HG02571 (cell line): ENCODE data around the gene PGBD5.

Source experiments
- ATAC-seq: cut with Tn5 transposase; IDR thresholded peaks from one replicate; pipeline ENCODE4 v1.9.1; 2021; ENCODE audit warnings: mild to moderate bottlenecking, moderate library complexity; ENCODE audit not compliant: unreplicated experiment

Gene PGBD5

DNA sequence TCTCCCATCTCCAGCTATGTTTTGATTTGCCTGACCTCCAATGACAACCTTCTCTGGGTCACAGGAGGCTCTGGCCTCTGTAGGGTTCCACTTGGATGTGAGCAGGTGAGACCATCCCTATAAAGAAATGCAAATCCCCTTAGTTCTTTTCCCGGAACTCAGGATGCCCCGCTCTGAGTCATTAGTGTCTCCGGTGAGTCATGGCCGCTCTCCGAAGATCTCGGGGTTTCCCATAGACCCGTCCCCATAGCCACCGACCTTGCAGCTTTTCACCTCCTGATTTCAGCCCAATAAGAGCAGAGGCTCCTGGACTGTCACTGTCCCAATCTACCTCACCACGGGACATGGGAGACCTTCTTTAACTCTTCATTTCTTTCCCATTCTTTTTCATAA lies 98.2 kb downstream of the PGBD5 start:
- no peak for ATAC-seq

DNA sequence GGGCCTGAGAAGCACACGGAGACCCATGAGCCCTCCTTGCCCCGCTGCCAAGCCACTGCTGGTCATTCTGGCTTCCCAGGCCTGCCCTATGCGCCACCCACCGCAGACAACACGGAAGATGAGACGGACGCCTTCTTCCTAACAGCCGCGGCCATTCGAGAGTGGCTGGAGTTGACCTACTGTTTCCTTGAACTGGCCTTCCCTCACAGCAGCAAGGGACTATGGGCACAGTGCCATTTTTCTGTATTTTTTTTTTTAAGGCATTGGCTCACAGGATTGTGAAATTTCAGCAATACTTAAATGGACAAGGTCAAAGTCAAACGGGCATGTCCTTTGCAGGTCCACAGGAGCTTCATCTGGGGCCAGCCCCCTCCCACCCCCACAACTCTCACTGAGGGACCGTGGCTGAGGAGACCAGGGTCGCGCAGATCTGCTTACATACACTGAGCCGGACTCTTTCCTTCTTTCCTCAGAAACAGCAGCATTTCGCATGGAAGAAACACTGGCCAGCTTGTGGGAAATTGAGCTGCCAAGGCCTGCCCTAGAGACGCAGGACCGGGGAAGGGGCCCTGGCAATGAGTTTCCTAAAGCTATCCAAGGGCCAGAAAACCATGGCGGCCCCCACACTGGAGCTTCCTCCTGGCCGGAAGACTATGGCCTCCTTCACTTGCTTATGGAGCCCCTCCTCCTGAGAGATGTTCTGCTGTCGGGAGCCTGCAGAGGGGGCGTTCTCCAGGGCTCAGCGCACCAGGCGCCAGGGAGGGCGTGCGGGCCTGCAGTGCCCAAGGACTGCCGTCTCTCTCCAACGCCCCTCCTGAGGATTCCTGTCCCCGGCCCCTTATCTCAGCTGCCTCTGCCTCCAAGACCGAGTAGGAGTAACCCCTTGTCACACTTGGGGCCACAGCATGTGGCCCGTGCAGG lies 98.9 kb downstream of the PGBD5 start:
- no peak for ATAC-seq

DNA sequence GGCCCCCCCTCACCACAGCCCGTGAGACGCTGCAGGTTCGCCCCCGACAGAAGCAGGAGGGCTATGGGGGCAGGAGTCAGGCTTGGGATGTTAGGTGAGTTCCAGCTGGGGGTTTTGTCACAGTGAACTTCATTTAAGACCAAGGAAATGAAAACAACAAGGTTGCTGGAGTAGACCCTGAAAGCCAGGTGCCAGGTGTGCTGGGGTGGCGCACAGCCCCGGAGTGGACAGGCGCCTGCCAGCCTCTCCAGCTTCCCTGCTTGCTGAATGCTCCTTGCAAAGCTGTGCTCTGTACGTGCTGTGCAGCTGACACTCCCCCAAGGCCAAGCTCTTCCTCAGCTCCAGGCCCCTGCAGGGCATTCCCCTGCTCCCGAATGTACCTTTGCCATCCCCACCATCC lies 102.4 kb downstream of the PGBD5 start:
- ATAC-seq = no peak

DNA sequence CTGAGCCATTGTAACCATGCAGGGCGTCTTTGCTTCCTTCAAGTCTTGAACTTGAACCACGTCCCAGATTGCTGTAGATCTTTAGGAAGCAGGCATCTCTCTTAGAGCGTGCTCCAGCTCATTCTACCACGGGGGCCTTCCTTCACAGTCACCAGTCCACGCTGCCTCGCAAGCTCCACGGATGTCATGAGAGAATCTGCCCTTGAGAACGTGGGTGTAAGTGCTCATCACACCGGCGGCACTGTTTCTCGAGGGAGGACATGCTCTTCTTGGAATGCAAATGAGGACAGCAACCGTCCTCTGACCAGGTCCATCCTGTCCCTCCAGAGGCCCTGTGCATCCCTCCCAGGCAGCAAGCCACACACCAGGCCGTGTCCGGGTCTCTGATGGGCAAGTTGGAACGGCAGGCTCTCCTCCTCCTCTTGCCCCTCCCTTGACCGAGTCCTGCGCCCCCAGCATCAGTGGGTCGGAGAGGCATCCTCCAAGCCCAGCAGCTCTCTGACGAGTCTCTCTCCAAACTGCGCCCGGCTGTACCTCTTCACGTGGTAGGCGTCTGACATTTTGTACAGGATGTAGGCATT lies 103.1 kb downstream of the PGBD5 start:
- ATAC-seq = no peak

DNA sequence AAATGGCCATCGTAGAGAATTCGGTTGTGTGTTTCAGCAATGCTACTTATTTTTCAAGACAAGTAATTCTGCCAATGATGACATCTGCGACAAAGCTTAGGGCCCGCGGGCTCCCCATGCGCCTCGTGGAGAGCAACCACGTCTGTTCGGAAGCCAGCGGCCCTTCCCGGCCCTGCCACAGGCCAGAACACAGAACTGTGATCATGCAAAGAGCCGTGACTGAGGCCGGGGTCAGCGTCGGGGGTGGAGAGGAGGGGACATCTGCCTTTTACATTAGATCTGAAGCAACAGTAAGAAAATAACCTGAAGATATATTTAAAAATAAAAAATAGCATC lies 103.7 kb downstream of the PGBD5 start:
- no peak for ATAC-seq

DNA sequence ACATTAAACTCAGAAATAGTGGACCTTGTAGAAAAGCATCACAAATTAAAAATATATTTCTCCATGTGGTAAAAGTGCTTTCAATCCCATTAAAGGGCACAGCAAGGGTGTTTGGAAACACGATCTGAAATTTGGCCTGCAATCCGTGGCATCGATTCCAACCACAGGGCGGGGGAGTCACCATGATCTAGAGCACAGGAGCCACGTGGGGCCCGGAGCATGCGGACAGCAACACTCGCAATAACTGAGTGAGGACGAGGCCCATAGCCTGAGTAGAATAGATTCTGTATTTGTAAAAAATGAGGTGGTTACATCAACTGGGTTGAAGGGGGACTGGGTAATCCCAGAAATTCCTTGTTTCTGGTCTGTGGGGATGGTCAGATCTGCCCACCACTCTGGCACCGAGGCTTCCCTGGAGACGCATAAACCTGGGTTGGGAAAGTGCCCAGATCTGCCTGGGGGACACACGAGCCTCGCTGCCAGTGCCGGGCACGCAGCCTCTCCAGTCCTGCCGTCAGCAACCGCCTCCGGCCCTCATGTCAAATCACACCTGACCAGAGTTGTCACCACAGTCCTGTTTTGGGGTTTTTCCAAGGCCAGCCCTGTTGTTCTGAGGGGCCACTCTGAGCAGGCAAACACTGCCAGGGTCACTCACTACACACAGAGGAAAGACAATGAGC lies 104.3 kb downstream of the PGBD5 start:
- ATAC-seq = no peak

DNA sequence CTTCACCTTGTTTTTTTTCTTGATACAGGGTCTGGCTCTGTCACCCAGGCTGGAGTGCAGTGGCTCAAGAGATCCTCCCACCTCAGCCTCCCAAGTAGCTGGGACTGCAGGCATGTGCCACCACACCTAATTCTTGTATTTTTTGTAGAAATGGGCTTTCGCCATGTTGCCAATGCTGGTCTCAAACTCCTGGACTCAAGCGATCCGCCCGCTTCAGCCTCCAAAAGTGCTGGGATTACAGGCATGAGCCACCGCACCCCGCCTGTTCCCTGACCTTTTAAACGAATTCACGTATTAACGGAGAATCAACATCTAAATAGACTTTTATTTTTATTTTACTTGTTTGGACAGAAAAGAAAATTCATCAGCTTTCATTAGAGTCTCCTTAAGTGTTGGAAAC lies 104.8 kb downstream of the PGBD5 start:
- no peak for ATAC-seq

DNA sequence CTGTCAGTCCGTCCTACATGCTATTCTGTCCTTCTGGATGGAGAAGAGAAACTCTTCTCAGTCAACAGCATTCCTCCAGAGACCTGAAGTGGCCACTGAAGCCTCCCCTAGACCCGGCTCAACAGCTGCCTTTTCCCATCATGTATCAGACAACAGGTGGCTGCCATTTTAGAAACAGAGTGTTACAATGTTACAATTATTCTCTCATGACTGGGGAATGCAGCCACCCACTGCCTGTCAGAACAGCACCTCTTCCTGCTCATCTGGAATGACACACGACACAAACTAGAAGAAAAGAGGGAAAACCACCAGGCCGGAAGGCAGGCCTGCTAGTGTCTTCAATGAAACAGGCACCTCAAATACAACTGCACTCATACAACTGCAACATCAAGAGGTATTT lies 105.3 kb downstream of the PGBD5 start:
- ATAC-seq = no peak

DNA sequence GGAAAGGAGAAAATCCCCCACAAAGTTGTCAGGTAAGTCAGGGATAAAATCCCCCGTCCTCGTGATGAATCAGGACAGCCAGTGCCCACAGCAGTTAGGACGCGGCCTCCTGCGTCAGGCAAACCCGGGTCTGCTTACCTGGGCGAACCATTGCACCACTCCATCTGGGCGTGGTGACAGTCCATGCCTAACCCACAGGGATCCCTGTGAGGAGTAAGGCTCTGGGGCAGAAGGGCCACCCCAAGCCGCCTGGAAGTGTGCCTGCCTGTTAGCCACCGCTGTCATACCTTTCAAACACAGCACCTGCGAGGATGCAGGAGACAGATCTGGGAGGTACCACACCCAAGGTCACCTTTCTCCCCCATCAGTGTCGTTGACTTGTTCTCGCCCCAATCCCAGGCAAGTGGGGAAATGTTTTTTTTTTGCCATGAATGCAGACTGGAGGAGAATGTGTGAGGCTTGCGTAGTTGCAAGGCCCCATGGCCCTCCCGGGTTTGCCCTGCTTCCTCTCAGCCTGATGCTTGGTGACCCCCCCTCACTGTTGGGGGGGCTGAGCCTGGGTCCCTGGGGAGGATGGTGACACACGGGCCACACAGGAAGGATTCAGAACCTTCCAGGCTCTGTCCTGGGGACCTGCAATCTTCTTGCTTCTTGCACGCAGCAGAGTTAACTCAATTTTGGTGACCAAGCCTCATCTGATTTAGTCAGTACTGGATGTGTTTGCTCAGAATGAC lies 107.0 kb downstream of the PGBD5 start:
- no peak for ATAC-seq

DNA sequence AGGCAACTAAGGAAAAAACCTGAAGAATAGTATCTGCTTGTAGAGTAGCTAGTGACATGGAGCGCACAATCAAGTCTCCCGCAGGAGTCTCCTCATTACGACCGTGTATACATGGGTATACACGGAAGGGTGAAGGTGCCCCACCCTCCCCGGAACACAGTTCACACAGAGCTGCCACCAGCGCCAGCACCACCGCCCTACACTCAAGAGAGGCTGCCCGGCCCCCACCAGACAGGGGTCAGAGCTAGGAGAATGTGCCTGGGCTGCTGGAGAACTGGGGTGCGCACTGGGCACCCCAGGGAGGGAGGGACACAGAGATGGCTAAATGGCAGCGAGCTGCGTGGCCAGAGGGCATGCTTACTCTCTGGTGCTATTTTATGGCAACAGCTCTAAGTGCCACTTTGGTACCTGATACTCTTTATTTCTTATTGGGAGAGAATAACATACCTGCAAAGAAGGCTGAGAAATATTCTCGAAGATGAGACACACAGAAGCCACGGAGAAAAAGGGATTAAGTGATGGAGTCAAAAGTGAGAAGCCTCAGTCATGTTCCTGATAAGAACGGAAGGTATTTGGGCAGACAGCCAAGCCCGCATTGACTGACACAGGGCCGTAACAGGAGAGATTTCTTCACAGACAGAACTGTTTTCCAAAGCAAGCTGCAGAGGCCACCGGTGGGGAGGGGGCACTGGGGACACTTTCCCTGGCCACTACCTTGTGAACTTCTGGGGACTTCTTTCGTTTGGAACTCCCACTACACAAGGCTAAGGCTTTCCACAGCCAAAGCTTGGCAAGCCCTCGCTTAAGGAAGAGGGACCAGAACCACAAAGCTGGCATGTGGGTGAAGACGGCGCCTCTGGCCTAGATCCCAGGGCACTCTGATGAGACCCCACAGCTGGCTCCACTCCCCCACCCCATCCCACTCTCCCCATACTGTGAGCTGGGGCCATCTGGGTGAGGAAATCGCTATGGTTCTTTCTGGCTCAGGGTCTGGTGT lies 108.0 kb downstream of the PGBD5 start:
- ATAC-seq = no peak

DNA sequence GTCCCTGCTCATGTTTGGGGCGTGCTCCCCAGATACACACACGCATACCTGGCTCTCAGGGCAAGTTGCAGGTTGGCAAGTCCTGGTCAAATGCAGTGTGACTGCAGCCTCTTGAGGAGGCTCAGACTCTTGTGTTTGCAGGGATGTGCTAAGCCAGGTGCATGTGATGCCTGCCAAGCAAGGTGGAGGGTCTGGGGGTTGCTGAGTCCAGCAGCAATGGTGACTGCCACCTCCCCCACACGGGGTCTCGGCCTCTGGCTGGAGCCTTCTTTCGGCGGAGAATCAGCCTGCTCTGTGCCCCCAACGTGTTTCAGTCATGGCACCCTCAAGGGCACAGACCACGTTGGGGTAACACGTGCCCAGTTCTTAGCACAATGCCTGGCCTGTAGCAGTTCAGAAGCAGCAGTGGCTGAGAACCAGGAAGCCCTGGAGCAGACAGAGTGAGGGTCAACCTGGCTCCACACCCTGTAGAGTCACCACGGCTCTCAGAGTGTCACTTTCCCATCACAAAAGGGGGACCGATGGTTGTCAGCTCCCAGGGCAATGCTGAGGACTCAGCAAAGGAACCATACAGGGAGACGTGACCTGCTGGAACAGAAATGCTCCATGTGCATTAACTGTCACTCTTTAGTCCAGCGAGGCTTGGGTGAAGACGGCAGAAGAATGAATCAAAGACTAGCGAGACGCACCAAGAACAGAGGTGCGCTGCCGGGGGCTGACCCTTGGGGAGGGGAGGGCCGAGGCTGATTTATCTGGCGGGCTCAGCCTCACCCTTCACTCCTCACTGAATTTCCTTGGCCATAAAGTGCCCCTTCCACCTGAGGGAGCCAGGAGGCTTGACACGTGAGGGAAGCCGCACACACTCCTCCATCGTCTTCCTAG lies 109.0 kb downstream of the PGBD5 start:
- no peak for ATAC-seq

DNA sequence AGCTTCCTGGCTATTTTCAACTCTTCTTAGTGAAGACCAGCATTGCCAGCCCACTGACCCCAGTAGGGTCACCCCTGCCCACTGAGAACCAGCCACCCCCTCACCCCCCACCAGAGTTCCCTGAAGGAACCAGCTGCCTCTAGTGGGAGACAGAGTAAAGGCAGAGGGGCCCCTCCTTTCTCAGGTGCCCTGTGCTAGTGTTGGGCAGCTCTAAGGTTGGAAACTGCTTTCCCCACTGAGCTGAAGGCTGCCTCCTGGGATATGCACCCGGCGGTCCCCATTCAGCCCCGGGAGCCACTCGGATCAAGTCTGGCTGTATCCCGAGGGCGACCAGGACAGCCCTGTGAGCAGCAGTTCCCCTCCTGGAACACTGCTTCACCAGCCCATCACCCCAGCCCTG lies 111.0 kb downstream of the PGBD5 start:
- no peak for ATAC-seq

DNA sequence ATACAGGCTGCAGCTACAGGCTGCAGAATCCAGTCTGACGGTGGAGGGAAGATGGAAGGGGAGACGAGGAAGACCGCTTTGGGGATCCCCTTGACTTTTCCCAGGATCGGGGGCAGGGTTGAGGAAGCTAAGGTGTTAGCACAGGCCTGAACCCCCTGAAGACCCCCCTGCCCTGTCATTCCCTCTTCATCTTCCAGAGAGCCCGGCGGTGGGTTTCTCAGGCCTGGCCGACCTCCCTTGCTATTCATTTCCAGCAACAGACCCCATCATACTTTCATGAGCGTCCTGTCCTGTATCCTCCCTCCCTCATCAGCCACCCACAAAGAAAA lies 112.0 kb downstream of the PGBD5 start:
- ATAC-seq = no peak

DNA sequence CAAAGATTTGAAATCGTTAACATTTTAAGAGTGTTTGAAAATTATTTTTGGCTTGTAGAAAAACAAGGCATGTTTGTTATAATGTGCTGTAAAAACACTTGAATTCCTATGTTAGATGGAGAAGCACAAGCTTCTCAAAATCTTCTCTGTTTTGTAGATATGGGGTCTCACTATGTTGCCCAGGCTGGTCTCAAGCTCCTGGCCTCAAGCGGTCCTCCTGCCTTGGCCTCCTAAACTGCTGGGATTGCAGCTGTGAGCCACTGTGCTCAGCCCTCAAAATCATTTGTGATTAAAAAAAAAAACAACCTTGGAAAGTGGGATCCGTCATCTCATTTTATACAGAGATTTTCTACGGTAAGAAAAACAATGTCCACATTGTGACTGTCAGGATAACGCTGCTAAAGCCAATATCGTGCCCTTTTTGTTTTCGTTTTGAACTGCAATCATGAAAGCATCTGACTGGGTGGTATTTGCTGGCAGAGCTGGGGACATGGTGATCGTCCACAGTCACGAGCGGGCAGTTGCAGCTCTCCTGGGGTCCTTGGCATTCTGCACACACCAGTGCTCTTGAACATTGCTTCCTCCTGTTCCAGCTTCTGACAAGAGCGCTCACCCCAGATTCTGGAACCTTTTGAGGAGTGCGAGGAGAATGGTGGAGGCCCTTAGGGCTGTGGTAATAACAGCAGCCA lies 112.5 kb downstream of the PGBD5 start:
- ATAC-seq = no peak

DNA sequence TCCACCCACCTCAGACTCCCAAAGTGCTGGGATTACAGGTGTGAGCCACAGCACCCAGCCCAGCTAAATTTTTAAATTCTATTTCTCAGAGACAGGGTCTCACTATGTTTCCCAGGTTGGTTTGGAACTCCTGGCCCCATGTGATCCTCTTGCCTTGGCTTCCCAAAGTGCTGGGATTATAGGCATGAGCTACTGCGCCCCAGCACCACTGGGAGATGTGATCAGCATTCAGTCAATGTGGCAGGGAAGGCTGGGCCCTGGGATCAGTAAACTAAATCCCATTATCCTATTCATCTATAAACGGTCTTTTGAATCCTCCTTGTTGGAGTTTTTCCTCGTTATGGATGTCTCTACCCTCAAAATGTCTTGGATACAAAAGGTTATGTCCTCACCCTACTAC lies 113.5 kb downstream of the PGBD5 start:
- ATAC-seq = no peak

DNA sequence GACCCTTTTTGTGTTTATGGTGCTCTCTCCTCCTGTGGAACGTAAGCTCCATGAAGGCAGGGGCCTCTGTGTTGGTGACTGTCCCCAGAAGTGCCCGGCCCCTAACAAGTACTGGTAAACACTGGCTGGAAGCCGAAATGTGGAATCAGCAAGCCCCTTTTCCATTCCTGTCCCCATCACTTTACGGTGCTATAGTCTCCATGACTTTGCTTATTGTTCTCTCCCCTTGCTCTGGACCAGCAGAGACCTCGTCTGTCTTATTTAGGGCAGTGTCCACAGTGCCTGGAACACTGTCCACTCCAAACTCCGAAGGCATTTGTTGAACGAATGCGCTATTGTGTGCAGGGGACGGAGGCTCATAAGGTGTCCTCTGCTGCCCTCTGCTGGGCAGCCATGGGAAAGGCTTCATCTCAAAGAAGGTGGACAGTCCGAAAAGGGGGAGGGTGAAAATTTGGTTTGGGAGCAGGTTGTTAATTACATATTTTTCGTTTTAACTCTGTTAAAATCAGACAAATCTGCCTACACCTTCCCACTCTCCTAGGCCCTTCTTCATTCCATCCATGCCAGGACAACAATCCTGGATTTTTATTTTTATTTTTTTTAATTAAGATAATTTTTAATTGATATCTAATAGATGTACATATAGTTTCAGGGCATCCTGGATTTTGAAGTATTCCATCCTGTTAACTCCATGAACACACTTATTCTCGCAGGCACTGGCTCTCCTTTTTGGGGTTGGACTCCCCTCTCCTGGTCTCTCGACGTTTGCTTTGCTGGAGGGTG lies 115.6 kb downstream of the PGBD5 start:
- ATAC-seq = peak; percentile 47

DNA sequence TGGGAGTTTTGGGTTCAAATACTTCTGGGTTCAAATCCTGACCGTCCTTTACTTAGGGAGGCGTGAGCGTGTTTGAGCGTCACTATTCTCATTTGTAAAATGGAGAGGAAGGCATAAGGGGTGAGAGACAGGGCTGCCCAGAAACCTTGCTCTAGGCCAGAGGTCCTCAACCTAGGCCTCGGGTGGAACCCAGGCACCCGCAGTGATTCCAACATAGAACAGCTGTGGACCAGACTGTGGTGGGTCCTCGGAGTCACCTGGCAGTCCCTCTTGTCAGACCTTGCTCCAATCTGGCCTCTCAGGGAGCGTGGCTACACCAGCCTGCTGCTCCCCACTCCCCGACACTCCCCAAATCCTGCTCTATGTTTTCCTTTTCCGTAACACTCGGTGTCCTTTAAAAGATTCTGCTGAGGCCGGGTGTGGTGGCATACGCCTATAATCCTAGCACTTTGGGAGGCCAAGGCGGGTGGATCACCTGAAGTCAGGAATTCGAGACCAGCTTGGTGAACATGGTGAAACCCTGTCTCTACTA lies 116.4 kb downstream of the PGBD5 start:
- ATAC-seq = no peak

DNA sequence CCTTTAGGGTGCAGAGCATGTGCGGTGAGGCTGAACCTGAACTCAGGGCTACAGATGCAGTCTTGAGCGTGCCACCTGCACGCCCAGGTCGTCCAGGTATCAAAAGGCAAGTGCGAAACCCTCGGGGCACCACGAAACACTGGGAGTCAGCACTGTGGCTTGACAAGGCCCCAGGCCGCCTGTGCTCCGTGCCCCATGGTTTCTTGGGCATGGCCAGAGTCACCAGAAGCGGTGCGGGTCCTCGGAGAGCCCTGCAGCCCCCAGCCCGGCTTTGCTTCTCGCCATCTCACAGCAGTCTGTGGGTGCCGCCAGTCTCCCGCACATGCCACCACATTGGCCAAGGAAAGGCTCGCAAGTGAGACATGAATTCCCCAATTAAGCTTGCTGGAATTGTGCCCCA lies 117.3 kb downstream of the PGBD5 start:
- ATAC-seq = no peak
